ENCODE data around the gene TUBGCP6. TPM values are rescaled to one million over a fixed set of nuclear protein-coding genes. Genes with fewer than 3 reads are reported as not detected.
A peak's percentile ranks its signal among the peaks of the same experiment; 100 is the strongest.

The TUBGCP6 gene
- polyA plus RNA-seq, 3 donors, result 3.7 to 72.8 (median 4.3) TPM

DNA sequence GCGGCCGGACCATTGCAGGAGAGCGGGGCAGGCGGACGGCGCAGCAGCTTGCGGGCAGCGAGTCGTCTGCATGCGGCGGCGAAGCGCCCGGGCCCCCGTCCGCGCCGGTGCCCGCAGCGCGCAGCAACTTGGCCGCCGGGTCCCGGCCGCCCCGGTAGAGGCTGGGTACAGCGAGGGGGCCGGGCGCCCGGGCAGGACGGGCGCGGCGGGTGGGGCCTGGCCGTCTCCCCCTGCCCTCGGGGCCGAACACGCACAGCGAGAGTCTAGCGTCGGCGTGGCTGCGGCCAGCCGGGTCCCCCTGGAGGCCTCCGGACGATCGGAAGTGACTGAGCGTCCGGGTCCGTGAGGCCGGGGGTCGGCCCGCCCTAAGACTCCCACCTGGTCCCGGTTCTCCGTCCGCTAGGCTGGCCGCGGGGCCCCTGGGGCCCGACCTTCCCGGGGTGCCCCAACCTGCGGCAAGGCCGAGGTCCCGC lies 59.9 kb downstream of the TUBGCP6 start:
- WGBS (ENCODE audit: insufficient coverage), result 1% methylated on average over 56 of the region's 63 CpGs
- Histone ChIP-seq H4K20me1 (ENCODE audit: insufficient read depth, low read length) (no peaks in the 10 kb centered on the region), H3K9ac (ENCODE audit: insufficient read depth, low read length, poor library complexity, severe bottlenecking) (peak overlapping the region; percentile 74), H3K9me3 (replicated peaks in 1 of 2; ENCODE audit: control insufficient read depth in 1 of 2, insufficient read depth in 1 of 2, low read length in 2 of 2) (no peaks in the 10 kb centered on the region), H3K4me3 (replicated peaks in 1 of 3; ENCODE audit: low read depth in 2 of 3, low read length in 3 of 3) (peak overlapping the region; percentile 52 to 85 (median 58)), H3K79me2 (ENCODE audit: insufficient read depth, low read length) (peaks cover 43% of the 10 kb centered on the region), H2AFZ (ENCODE audit: insufficient read depth, low read depth, low read length, poor library complexity, severe bottlenecking) (peak overlapping the region; percentile 83), H3K27ac (ENCODE audit: low read depth in 1 of 2, low read length in 2 of 2) (peak overlapping the region in 1 of 2 donors; percentile 85), H3K27me3 (ENCODE audit: control insufficient read depth in 2 of 2, insufficient read depth in 2 of 2, low read length in 2 of 2) (peaks cover 0 to 2% of the 10 kb centered on the region in 2 donors), H3K36me3 (replicated peaks in 1 of 2; ENCODE audit: control insufficient read depth in 1 of 2, insufficient read depth in 2 of 2, low read length in 2 of 2) (no peaks in the 10 kb centered on the region), H3K4me2 (replicated peaks; ENCODE audit: extremely low read depth, low read length, poor library complexity, severe bottlenecking) (peak overlapping the region; percentile 96), H3K4me1 (ENCODE audit: control insufficient read depth in 1 of 2, insufficient read depth in 2 of 2, low read length in 2 of 2) (peaks cover 50 to 63% of the 10 kb centered on the region in 2 donors)
- Mint-ChIP-seq H3K27me3 (ENCODE audit: low read depth in 3 of 3) (peaks cover 2 to 6% (median 2%) of the 10 kb centered on the region in 3 donors), H3K27ac (peak overlapping the region in 1 of 7 donors; percentile 61), H3K36me3 (peaks cover 8 to 9% of the 10 kb centered on the region in 2 donors), H3K9me3 (no peaks in the 10 kb centered on the region), H3K4me1 (peaks cover 45% of the 10 kb centered on the region), H3K4me3 (peak overlapping the region; percentile 82 to 90)
- DNase-seq, result peak in 1 of 3 donors; percentile 40
- TF ChIP-seq, protein P1, sequence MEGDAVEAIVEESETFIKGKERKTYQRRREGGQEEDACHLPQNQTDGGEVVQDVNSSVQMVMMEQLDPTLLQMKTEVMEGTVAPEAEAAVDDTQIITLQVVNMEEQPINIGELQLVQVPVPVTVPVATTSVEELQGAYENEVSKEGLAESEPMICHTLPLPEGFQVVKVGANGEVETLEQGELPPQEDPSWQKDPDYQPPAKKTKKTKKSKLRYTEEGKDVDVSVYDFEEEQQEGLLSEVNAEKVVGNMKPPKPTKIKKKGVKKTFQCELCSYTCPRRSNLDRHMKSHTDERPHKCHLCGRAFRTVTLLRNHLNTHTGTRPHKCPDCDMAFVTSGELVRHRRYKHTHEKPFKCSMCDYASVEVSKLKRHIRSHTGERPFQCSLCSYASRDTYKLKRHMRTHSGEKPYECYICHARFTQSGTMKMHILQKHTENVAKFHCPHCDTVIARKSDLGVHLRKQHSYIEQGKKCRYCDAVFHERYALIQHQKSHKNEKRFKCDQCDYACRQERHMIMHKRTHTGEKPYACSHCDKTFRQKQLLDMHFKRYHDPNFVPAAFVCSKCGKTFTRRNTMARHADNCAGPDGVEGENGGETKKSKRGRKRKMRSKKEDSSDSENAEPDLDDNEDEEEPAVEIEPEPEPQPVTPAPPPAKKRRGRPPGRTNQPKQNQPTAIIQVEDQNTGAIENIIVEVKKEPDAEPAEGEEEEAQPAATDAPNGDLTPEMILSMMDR (IDR thresholded peaks at IDR 0.05), result no peak
- intact Hi-C loops (cut with micrococcal nuclease), result loop anchor here (2.0 to 5.0 kb wide), 2 partner anchors 16 to 347 kb away; partner anchors contain the start of genes SELENOO (in 2 of the 2) and TYMP (in 1 of the 2)

DNA sequence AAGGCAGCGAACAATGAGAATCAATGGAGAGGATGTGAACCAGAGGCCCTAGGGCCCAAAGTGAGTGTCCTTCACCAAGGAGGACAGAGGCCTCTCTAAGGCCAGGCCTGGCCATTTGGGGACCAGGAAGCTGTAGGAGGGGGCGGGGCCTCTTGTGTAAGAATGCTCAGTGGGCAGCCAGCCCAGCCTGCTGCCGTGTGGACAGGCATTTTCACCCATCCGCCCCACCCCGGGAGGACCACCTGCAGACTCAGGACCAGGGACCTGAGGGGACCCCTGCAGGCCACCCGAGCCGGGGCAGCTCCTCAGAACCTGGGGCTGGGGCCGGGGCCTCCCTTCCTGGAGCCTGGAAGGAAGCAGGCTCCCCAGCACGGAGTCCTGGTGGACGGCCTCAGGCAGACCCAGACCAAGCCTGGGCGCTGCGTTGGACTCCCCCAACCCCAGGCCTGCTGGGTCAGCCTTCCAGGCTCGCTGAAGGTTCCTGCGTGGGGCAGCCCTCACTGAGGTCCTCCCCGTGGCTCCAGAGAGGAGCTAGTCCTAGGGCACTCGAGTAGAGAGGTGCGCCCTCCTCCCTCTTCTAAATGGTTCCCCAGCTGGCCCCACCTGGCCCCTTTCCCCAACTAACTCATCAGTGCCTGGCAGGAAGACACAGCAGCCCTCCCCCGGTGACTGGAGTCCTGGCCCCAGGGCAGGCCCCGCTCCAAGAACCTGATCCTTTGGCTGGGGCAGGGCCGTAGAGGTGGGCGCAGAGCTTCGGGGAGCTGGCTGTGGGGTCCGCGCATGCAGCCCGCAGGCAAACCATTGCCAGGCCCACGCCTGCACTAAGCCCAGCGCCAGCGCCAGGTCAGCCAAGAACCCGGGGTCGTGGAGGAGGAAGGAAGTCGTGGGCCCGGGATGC lies 60.6 kb downstream of the TUBGCP6 start:
- intact Hi-C loops (cut with micrococcal nuclease), result loop anchor here (2.0 kb wide), 1 partner anchor 17 kb away; the partner anchor contains the start of gene SELENOO (in 2 of the 2)
- peak in 2 of 3 donors; percentile 53 to 69 for DNase-seq
- 53% methylated on average over 32 of the region's 32 CpGs for WGBS (ENCODE audit: insufficient coverage)
- Mint-ChIP-seq H3K4me3 (peak overlapping the region; percentile 76 to 88), H3K36me3 (peaks cover 8 to 12% of the 10 kb centered on the region in 2 donors), H3K27ac (peak overlapping the region in 5 of 7 donors; percentile 61 to 87 (median 81)), H3K4me1 (peaks cover 42% of the 10 kb centered on the region), H3K9me3 (no peaks in the 10 kb centered on the region), H3K27me3 (ENCODE audit: low read depth in 3 of 3) (peaks cover 6 to 7% (median 7%) of the 10 kb centered on the region in 3 donors)
- H3K9ac ChIP-seq (ENCODE audit: insufficient read depth, low read length, poor library complexity, severe bottlenecking), result peak overlapping the region; percentile 74
- peaks cover 43 to 61% of the 10 kb centered on the region in 2 donors for H3K4me1 ChIP-seq (ENCODE audit: control insufficient read depth in 1 of 2, insufficient read depth in 2 of 2, low read length in 2 of 2)
- H3K27ac ChIP-seq (ENCODE audit: low read depth in 1 of 2, low read length in 2 of 2), result peak overlapping the region in 1 of 2 donors; percentile 29
- H3K4me3 ChIP-seq (replicated peaks in 1 of 3; ENCODE audit: low read depth in 2 of 3, low read length in 3 of 3), result peak overlapping the region in 2 of 3 experiments; percentile 16 to 85
- H3K79me2 ChIP-seq (ENCODE audit: insufficient read depth, low read length), result peaks cover 36% of the 10 kb centered on the region
- no peaks in the 10 kb centered on the region for H3K9me3 ChIP-seq (replicated peaks in 1 of 2; ENCODE audit: control insufficient read depth in 1 of 2, insufficient read depth in 1 of 2, low read length in 2 of 2)
- peak overlapping the region; percentile 83 for H2AFZ ChIP-seq (ENCODE audit: insufficient read depth, low read depth, low read length, poor library complexity, severe bottlenecking)
- no peaks in the 10 kb centered on the region for H3K36me3 ChIP-seq (replicated peaks in 1 of 2; ENCODE audit: control insufficient read depth in 1 of 2, insufficient read depth in 2 of 2, low read length in 2 of 2)
- no peaks in the 10 kb centered on the region for H4K20me1 ChIP-seq (ENCODE audit: insufficient read depth, low read length)
- peaks cover 0 to 5% of the 10 kb centered on the region in 2 donors for H3K27me3 ChIP-seq (ENCODE audit: control insufficient read depth in 2 of 2, insufficient read depth in 2 of 2, low read length in 2 of 2)
- TF ChIP-seq, protein P1 (IDR thresholded peaks at IDR 0.05), result no peak
- H3K4me2 ChIP-seq (replicated peaks; ENCODE audit: extremely low read depth, low read length, poor library complexity, severe bottlenecking), result peak overlapping the region; percentile 96

All from CD14-positive monocyte (primary cell).